ENCODE data around the gene TPD52L2.
"Not testable (repeated sequence)": the region's sequence is repeated elsewhere in the genome, so short reads cannot be mapped to it uniquely, and the experiment has no call there.

TPD52L2 gene

GRCh38 chr20:63844511-63844991 is 20.5 kb upstream of the TPD52L2 start:
- H3K4me3 ChIP-seq (ENCODE audit: low read length): no peak overlapping the region
- TF ChIP-seq ZNF274 (IDR thresholded peaks at IDR 0.05; ENCODE audit: low read depth, low read length): no peak

- TF ChIP-seq ZNF274 (IDR thresholded peaks at IDR 0.05; ENCODE audit: low read depth, low read length): no peak
- no peak overlapping the region for H3K4me3 ChIP-seq (ENCODE audit: low read length)
Observed at GRCh38 chr20:63846128-63846771, 18.8 kb upstream of the TPD52L2 start.

- no peak for TF ChIP-seq ZNF274 (IDR thresholded peaks at IDR 0.05; ENCODE audit: low read depth, low read length)
- no peak overlapping the region for H3K4me3 ChIP-seq (ENCODE audit: low read length)
Observed at GRCh38 chr20:63846888-63847236, 18.2 kb upstream of the TPD52L2 start.

GRCh38 chr20:63847237-63848002 is 17.6 kb upstream of the TPD52L2 start:
- H3K4me3 ChIP-seq (ENCODE audit: low read length): no peak overlapping the region
- TF ChIP-seq ZNF274 (IDR thresholded peaks at IDR 0.05; ENCODE audit: low read depth, low read length): no peak

GRCh38 chr20:63848003-63848911 is 16.8 kb upstream of the TPD52L2 start:
- H3K4me3 ChIP-seq (ENCODE audit: low read length): no peak overlapping the region

GRCh38 chr20:63850689-63851547 is 14.2 kb upstream of the TPD52L2 start:
- H3K4me3 ChIP-seq (ENCODE audit: low read length): no peak overlapping the region
- TF ChIP-seq ZNF274 (IDR thresholded peaks at IDR 0.05; ENCODE audit: low read depth, low read length): no peak

More at GRCh38 chr20:63848003-63848911, 16.8 kb upstream of the TPD52L2 start:
- TF ChIP-seq ZNF274 (IDR thresholded peaks at IDR 0.05; ENCODE audit: low read depth, low read length): no peak

GRCh38 chr20:63851548-63851943 is 13.5 kb upstream of the TPD52L2 start:
- not testable (repeated sequence) for H3K4me3 ChIP-seq (ENCODE audit: low read length)

- H3K4me3 ChIP-seq (ENCODE audit: low read length): not testable (repeated sequence)
Observed at GRCh38 chr20:63853733-63854068, 11.4 kb upstream of the TPD52L2 start.

- no peak overlapping the region for H3K4me3 ChIP-seq (ENCODE audit: low read length)
- TF ChIP-seq ZNF274 (IDR thresholded peaks at IDR 0.05; ENCODE audit: low read depth, low read length): no peak
Observed at GRCh38 chr20:63854069-63854765, 10.9 kb upstream of the TPD52L2 start.

GRCh38 chr20:63854766-63855362 is 10.2 kb upstream of the TPD52L2 start:
- no peak overlapping the region for H3K4me3 ChIP-seq (ENCODE audit: low read length)

GRCh38 chr20:63855363-63856097 is 9.5 kb upstream of the TPD52L2 start:
- TF ChIP-seq ZNF274 (IDR thresholded peaks at IDR 0.05; ENCODE audit: low read depth, low read length): no peak
- H3K4me3 ChIP-seq (ENCODE audit: low read length): no peak overlapping the region

More at GRCh38 chr20:63854766-63855362, 10.2 kb upstream of the TPD52L2 start:
- TF ChIP-seq ZNF274 (IDR thresholded peaks at IDR 0.05; ENCODE audit: low read depth, low read length): no peak

- H3K4me3 ChIP-seq (ENCODE audit: low read length): no peak overlapping the region
Observed at GRCh38 chr20:63856098-63856511, 9.0 kb upstream of the TPD52L2 start.

More at GRCh38 chr20:63856098-63856511, 9.0 kb upstream of the TPD52L2 start:
- TF ChIP-seq ZNF274 (IDR thresholded peaks at IDR 0.05; ENCODE audit: low read depth, low read length): no peak

Measured in GM08714 (cell line).